K562 (cell line): ENCODE results near the gene GPR68.

Experiments used
- BRCA1 ChIP-seq, 2 experiments: fragments of 450-650 bp in 1 of 2; sonication (generic) in 1 of 2; formaldehyde crosslinking in 1 of 2; IDR thresholded peaks; 2 replicates each; pipeline versions ENCODE4 v1.5.0 to v1.6.1; 2017 to 2020; ENCODE audit warnings: mild to moderate bottlenecking in 1 of 2, missing genetic modification reagents in 1 of 2
- CREM ChIP-seq: IDR thresholded peaks from 2 replicates; pipeline ENCODE4 v1.6.1; 2014; ENCODE audit warnings: antibody characterized with exemption, low read depth
- MNT ChIP-seq, 2 experiments: fragments of 450-650 bp; conservative IDR thresholded peaks; 2 replicates each; pipeline ENCODE4 v1.6.1; 2017; ENCODE audit warnings: mild to moderate bottlenecking in 2 of 2, moderate library complexity in 2 of 2

GRCh38 chr14:91261115-91261514, 16.6 kb upstream of the GPR68 start:
- TF ChIP-seq MNT (conservative IDR thresholded peaks at IDR 0.05): no peak
- no peak for TF ChIP-seq CREM
- TF ChIP-seq BRCA1 (IDR thresholded peaks at IDR 0.05): no peak
- TF ChIP-seq BRCA1 (CRISPR knock-in tag; IDR thresholded peaks at IDR 0.05): no peak
